NT2/D1 (cell line): ENCODE results near the gene COL11A2.

Source experiments
- SUZ12 ChIP-seq: IDR thresholded peaks from 2 replicates; pipeline ENCODE4 v1.6.1; 2011; ENCODE audit not compliant: insufficient read length, insufficient read depth; ENCODE audit errors: extremely low read depth
- YY1 ChIP-seq: IDR thresholded peaks from 2 replicates; pipeline ENCODE4 v1.6.1; 2011; ENCODE audit not compliant: insufficient read length, insufficient read depth
- ZNF274 ChIP-seq: IDR thresholded peaks from 2 replicates; pipeline ENCODE4 v1.6.1; 2011; ENCODE audit warnings: mild to moderate bottlenecking, low read depth, low read length

DNA sequence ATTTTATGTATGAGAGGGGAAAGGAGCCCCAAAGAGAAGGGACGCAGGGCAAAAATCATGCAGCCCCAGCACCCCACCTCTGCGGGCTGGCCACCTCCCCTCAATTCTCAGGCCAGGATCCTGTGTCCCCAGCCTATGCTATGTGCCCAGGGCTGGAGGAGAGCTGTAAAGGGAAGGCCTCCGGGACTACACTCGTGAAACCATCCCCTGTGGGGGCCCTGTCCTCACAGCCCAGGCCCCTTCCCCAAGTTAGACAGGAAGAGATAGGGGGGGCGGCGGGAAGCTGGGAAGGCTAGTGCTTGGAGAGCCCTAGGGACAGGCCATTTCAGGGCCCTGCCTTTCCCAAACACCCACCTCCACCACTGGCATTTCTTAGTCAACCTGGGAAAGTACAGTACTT lies 1.4 kb upstream of the COL11A2 start:
- no peak for TF ChIP-seq ZNF274
- TF ChIP-seq YY1 = no peak
- TF ChIP-seq SUZ12 = no peak
